ENCODE data around the gene ATXN10. TPM values are rescaled to one million over a fixed set of nuclear protein-coding genes. Genes with fewer than 3 reads are reported as not detected.

The ATXN10 gene
- total RNA-seq, 2 experiments from 2014 or later, result 114 to 121 TPM

- CTCF ChIA-PET, result no interaction called here
- no peak for ATAC-seq
Measured at GRCh38 chr22:45783690-45784089, 112.1 kb downstream of the ATXN10 start.

DNA sequence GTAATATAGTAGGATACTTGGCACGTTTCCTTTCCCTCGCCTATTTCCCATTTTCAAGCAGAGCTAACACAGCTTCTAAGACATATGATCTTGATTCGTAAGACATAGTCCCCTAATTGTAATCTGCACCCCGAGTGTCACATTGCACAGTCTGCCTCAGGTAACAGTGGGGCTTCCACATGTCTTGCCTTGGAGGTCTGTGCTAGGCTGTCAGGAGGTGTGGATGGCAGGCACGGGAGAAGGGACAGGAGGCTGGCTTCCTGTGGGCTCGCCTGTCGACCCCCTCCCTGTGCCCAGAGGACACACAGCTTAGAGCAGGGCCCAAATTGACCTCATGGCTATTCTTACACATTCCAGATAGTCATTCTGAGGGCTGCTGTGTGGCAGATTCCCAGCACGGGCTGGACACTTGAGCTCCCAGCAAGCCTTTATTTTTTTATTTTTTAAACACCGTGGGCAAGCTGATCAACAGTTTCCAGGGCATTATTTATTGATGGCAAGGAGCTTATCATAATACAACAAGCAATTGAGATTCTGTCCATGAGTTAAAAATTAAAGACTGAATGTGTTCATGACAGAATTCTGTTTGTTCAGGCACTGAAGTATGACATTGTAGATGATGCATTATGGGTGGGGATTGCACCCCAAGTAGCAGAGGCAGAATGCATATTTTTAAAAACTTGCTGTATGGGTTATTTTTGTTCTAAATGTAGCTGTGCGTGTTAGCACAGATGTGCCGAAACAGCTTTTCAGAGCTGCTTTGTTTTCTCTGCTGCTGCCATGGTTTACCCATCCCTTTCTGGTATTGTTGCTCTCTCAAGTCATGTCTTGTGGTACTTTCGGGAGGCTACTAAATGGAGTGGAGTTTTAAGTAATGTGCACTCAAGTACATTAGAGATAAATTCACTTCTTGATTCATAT lies 113.0 kb downstream of the ATXN10 start:
- no peaks in the 10 kb centered on the region for H3K4me1 Mint-ChIP-seq (ENCODE audit: low read depth)
- POLR2A ChIA-PET, result no interaction called here
- CTCF ChIA-PET, result interaction anchor here (1.3 kb wide), 2 partner anchors 9 to 79 kb away, joined by 3 read pairs; no protein-coding TSS in a partner anchor
- no peak overlapping the region for H3K27ac Mint-ChIP-seq
- H3K4me3 Mint-ChIP-seq, result no peak overlapping the region
- no peaks in the 10 kb centered on the region for H3K27me3 Mint-ChIP-seq
- H3K36me3 Mint-ChIP-seq (ENCODE audit: low read depth), result peaks cover 9% of the 10 kb centered on the region
- DNase-seq (no peak), ATAC-seq (no peak)
- H3K9me3 Mint-ChIP-seq, result no peaks in the 10 kb centered on the region
- TF ChIP-seq, protein P1, sequence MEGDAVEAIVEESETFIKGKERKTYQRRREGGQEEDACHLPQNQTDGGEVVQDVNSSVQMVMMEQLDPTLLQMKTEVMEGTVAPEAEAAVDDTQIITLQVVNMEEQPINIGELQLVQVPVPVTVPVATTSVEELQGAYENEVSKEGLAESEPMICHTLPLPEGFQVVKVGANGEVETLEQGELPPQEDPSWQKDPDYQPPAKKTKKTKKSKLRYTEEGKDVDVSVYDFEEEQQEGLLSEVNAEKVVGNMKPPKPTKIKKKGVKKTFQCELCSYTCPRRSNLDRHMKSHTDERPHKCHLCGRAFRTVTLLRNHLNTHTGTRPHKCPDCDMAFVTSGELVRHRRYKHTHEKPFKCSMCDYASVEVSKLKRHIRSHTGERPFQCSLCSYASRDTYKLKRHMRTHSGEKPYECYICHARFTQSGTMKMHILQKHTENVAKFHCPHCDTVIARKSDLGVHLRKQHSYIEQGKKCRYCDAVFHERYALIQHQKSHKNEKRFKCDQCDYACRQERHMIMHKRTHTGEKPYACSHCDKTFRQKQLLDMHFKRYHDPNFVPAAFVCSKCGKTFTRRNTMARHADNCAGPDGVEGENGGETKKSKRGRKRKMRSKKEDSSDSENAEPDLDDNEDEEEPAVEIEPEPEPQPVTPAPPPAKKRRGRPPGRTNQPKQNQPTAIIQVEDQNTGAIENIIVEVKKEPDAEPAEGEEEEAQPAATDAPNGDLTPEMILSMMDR (IDR thresholded peaks at IDR 0.05), result no peak
- intact Hi-C loops (cut with micrococcal nuclease), result no loop called here

More at GRCh38 chr22:45783690-45784089, 112.1 kb downstream of the ATXN10 start:
- POLR2A ChIA-PET, result no interaction called here
- DNase-seq, result no peak
- H3K27ac Mint-ChIP-seq, result no peak overlapping the region
- H3K27me3 Mint-ChIP-seq, result no peaks in the 10 kb centered on the region
- intact Hi-C loops (cut with micrococcal nuclease), result no loop called here
- H3K9me3 Mint-ChIP-seq, result no peaks in the 10 kb centered on the region
- TF ChIP-seq, protein P1 (IDR thresholded peaks at IDR 0.05), result no peak
- no peaks in the 10 kb centered on the region for H3K4me1 Mint-ChIP-seq (ENCODE audit: low read depth)
- H3K36me3 Mint-ChIP-seq (ENCODE audit: low read depth), result peaks cover 13% of the 10 kb centered on the region
- no peak overlapping the region for H3K4me3 Mint-ChIP-seq

- intact Hi-C loops (cut with micrococcal nuclease), result no loop called here
- Mint-ChIP-seq H3K9me3 (no peaks in the 10 kb centered on the region), H3K4me1 (ENCODE audit: low read depth) (no peaks in the 10 kb centered on the region), H3K27ac (no peak overlapping the region), H3K4me3 (no peak overlapping the region), H3K36me3 (ENCODE audit: low read depth) (peaks cover 13% of the 10 kb centered on the region), H3K27me3 (no peaks in the 10 kb centered on the region)
- DNase-seq (no peak), ATAC-seq (no peak)
- TF ChIP-seq, protein P1 (IDR thresholded peaks at IDR 0.05), result no peak
- POLR2A ChIA-PET, result no interaction called here
- CTCF ChIA-PET, result interaction anchor here (1.3 kb wide), 2 partner anchors 8 to 78 kb away, joined by 3 read pairs; no protein-coding TSS in a partner anchor
Measured at GRCh38 chr22:45785458-45785857, 113.8 kb downstream of the ATXN10 start.

GRCh38 chr22:45786726-45787125 lies 115.1 kb downstream of the ATXN10 start:
- Mint-ChIP-seq H3K4me1 (ENCODE audit: low read depth) (no peaks in the 10 kb centered on the region), H3K9me3 (no peaks in the 10 kb centered on the region), H3K27ac (no peak overlapping the region), H3K27me3 (no peaks in the 10 kb centered on the region), H3K4me3 (no peak overlapping the region), H3K36me3 (ENCODE audit: low read depth) (peaks cover 14% of the 10 kb centered on the region)
- intact Hi-C loops (cut with micrococcal nuclease), result no loop called here
- ATAC-seq (no peak), DNase-seq (no peak)
- ChIA-PET POLR2A (no interaction called here), CTCF (no interaction called here)
- TF ChIP-seq, protein P1 (IDR thresholded peaks at IDR 0.05), result no peak

- no peak for ATAC-seq
- Mint-ChIP-seq H3K4me3 (no peak overlapping the region), H3K27me3 (no peaks in the 10 kb centered on the region), H3K4me1 (ENCODE audit: low read depth) (no peaks in the 10 kb centered on the region), H3K9me3 (no peaks in the 10 kb centered on the region), H3K36me3 (ENCODE audit: low read depth) (peaks cover 20% of the 10 kb centered on the region), H3K27ac (no peak overlapping the region)
- POLR2A ChIA-PET, result no interaction called here
- CTCF ChIA-PET, result no interaction called here
- no peak for DNase-seq
- TF ChIP-seq, protein P1 (IDR thresholded peaks at IDR 0.05), result no peak
- intact Hi-C loops (cut with micrococcal nuclease), result no loop called here
Measured at GRCh38 chr22:45787759-45788158, 116.1 kb downstream of the ATXN10 start.

Measured in activated CD8-positive, alpha-beta T cell treated with anti-CD3 and anti-CD28 coated beads for 36 hours (primary cell).